Activated CD4-positive, alpha-beta T cell treated with anti-CD3 and anti-CD28 coated beads, Interleukin-2, amount 10 ng/mL, durations not matched to agents 24 days and 14 days (primary cell): ENCODE data around the gene ARHGEF38. TPM values are rescaled to one million over a fixed set of nuclear protein-coding genes. Genes with fewer than 3 reads are reported as not detected.

Source experiments
- DNase-seq: peaks from one replicate; pipeline ENCODE4 v3.0.0; 2022
- H3K27ac Mint-ChIP-seq: one replicate; pipeline ENCODE4 v1.8.0; 2022; ENCODE audit warnings: mild to moderate bottlenecking, mixed read lengths
- H3K27me3 Mint-ChIP-seq: one replicate; pipeline ENCODE4 v1.8.0; 2022; ENCODE audit warnings: mixed read lengths
- H3K36me3 Mint-ChIP-seq: one replicate; pipeline ENCODE4 v1.8.0; 2022; ENCODE audit warnings: low read depth, mild to moderate bottlenecking, mixed read lengths
- H3K4me1 Mint-ChIP-seq: one replicate; pipeline ENCODE4 v1.8.0; 2021; ENCODE audit warnings: mixed read lengths
- H3K4me3 Mint-ChIP-seq: one replicate; pipeline ENCODE4 v1.8.0; 2022; ENCODE audit warnings: mild to moderate bottlenecking, moderate library complexity, mixed read lengths
- H3K9me3 Mint-ChIP-seq: one replicate; pipeline ENCODE4 v1.8.0; 2021; ENCODE audit warnings: mixed read lengths
- intact Hi-C: fragments of 100-400 bp; cut with micrococcal nuclease; formaldehyde crosslinking; loops from one replicate; pipeline ENCODE4 v1.15.1; 2023
- total RNA-seq: library from RNA; stranded (reverse); gene quantifications from 2 replicates; pipeline ENCODE4 v1.2.3, GENCODE V29; 2022

The ARHGEF38 gene
- total RNA-seq, 1 donor from 2014 or later: not detected

GRCh38 chr4:105632599-105632998 lies 80.2 kb downstream of the ARHGEF38 start:
- Mint-ChIP-seq H3K27ac (no peak overlapping the region), H3K4me1 (no peaks in the 10 kb centered on the region), H3K9me3 (no peaks in the 10 kb centered on the region), H3K27me3 (peaks cover 16% of the 10 kb centered on the region), H3K36me3 (no peaks in the 10 kb centered on the region), H3K4me3 (no peak overlapping the region)
- intact Hi-C loops: no loop called here
- no peak for DNase-seq

DNA sequence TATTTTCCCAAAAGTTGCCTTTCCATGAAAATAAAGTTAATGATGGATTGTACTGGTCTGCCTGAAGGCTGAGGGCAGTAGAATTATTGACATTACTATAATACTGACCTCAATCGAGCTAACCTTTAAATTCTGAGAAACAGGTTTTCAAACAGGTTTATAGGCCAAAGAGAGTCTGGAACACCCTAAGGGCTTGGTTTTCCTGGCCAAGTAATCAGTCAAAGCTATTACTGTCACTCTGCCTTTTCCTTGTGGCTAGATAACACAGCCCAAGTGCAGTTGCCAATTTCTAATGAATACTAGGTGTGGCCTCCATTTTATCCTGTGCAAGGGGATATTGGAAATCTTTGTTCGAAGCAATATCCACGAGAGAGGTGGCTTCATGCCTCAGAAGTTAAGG lies 80.8 kb downstream of the ARHGEF38 start:
- DNase-seq: no peak
- H3K36me3 Mint-ChIP-seq: no peaks in the 10 kb centered on the region
- intact Hi-C loops: no loop called here
- peaks cover 18% of the 10 kb centered on the region for H3K27me3 Mint-ChIP-seq
- H3K9me3 Mint-ChIP-seq: no peaks in the 10 kb centered on the region
- H3K4me3 Mint-ChIP-seq: no peak overlapping the region
- no peaks in the 10 kb centered on the region for H3K4me1 Mint-ChIP-seq
- no peak overlapping the region for H3K27ac Mint-ChIP-seq

DNA sequence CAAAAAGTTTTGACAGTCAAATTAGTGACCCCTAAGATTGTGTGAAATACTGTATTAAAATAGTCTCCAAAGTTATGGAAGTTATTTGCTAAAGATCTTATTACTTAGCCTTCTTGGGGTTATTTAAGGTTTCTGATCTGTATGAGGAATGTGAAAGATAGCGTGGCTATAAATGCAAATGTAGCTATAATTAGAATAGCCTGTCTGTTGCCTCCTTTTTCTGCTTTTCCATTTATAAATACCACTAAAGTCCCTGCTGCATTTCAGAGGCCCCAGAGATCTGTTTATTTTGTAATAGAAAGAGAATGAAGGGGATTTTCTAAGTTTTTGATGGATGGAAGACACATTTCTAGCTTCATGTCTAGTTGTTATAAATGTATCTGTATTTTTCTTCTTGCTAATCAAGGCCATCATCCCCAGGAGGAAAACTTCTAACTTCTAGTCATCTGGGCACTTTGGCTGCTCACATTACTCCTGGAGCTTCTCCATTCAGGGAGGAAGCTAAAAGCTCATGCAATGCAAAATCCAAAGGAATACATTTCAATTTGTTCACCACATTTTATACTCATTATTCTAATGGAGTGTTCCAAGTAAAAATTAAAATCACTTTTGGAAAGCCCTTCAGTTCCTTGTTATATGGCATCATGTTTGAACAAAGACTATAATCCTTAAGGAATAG lies 82.1 kb downstream of the ARHGEF38 start:
- Mint-ChIP-seq H3K9me3 (no peaks in the 10 kb centered on the region), H3K4me3 (no peak overlapping the region), H3K36me3 (no peaks in the 10 kb centered on the region), H3K27me3 (peaks cover 13% of the 10 kb centered on the region), H3K4me1 (no peaks in the 10 kb centered on the region), H3K27ac (no peak overlapping the region)
- no peak for DNase-seq
- intact Hi-C loops: no loop called here

DNA sequence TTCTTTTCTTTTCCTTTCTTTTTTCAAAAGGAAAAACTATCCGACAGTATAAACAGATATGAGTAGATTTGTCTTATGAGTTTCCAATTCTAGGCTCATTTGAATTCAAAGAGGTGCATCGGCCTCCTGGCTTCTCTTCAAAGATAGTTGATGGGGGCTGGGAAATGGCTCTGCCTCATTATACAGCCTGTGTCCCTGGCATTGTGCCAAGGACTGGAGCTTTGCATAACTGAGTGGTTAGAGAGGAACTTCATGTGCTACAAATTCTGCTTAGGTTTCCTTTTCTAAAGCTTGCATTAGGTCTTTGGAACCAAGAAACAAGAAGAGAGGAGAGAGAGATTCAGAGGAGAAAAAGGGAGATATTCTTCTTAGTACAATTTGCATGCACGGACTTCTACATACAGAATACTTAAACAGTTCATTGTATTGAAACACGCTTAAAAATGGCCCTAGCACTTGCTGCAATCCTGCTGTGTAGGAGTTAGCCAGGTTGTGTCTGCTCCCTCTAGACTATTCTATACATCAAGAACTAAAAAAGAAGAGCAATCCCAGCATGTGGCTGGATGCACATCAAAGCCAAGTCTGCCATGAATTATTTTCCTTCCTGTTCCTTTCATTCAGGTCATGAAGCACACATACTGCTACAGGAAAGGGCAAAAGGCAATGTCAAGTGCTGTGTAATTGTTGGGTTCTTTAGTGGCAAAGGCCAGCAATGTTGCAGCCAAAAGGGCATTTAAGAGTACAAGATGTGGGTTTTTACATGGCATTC lies 85.2 kb downstream of the ARHGEF38 start:
- Mint-ChIP-seq H3K27ac (no peak overlapping the region), H3K4me1 (no peaks in the 10 kb centered on the region), H3K36me3 (no peaks in the 10 kb centered on the region), H3K9me3 (no peaks in the 10 kb centered on the region), H3K27me3 (peaks cover 18% of the 10 kb centered on the region), H3K4me3 (no peak overlapping the region)
- intact Hi-C loops: no loop called here
- DNase-seq: no peak

- H3K27ac Mint-ChIP-seq: no peak overlapping the region
- no peaks in the 10 kb centered on the region for H3K36me3 Mint-ChIP-seq
- no peak overlapping the region for H3K4me3 Mint-ChIP-seq
- no peaks in the 10 kb centered on the region for H3K4me1 Mint-ChIP-seq
- DNase-seq: no peak
- H3K9me3 Mint-ChIP-seq: no peaks in the 10 kb centered on the region
- peaks cover 16% of the 10 kb centered on the region for H3K27me3 Mint-ChIP-seq
- intact Hi-C loops: no loop called here
Observed at GRCh38 chr4:105641845-105642244, 89.4 kb downstream of the ARHGEF38 start.

- Mint-ChIP-seq H3K36me3 (no peaks in the 10 kb centered on the region), H3K27ac (no peak overlapping the region), H3K4me1 (no peaks in the 10 kb centered on the region), H3K9me3 (no peaks in the 10 kb centered on the region), H3K27me3 (peaks cover 12% of the 10 kb centered on the region), H3K4me3 (no peak overlapping the region)
- intact Hi-C loops: no loop called here
- no peak for DNase-seq
Observed at GRCh38 chr4:105644257-105644656, 91.8 kb downstream of the ARHGEF38 start.

DNA sequence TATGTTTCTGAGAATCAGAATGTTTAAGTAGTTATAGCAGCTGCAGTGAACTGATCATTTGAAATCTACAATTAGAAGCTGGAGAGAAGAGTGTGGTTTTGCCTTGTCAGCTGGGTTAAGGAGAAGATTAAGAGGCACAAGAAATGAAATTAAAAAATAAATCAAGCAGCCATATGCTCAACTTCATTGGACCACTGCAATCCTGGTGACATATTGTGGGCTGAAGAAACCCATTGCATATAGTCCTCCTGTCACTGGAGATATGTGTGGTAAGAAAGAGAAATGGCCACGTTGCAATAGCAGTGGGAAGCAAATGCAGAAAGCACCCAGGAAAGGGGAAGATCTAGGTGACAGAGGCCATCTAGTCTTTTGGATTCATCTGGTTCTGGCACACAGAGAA lies 93.0 kb downstream of the ARHGEF38 start:
- Mint-ChIP-seq H3K4me3 (no peak overlapping the region), H3K4me1 (no peaks in the 10 kb centered on the region), H3K9me3 (no peaks in the 10 kb centered on the region), H3K27ac (no peak overlapping the region), H3K27me3 (peaks cover 14% of the 10 kb centered on the region), H3K36me3 (no peaks in the 10 kb centered on the region)
- intact Hi-C loops: no loop called here
- DNase-seq: no peak

GRCh38 chr4:105650190-105650589 lies 97.8 kb downstream of the ARHGEF38 start:
- H3K4me3 Mint-ChIP-seq: no peak overlapping the region
- H3K36me3 Mint-ChIP-seq: no peaks in the 10 kb centered on the region
- no peaks in the 10 kb centered on the region for H3K9me3 Mint-ChIP-seq
- no peaks in the 10 kb centered on the region for H3K4me1 Mint-ChIP-seq
- H3K27ac Mint-ChIP-seq: no peak overlapping the region
- peaks cover 22% of the 10 kb centered on the region for H3K27me3 Mint-ChIP-seq
- no peak for DNase-seq
- intact Hi-C loops: no loop called here

GRCh38 chr4:105651884-105652283 lies 99.5 kb downstream of the ARHGEF38 start:
- Mint-ChIP-seq H3K4me3 (no peak overlapping the region), H3K27me3 (peaks cover 23% of the 10 kb centered on the region), H3K9me3 (no peaks in the 10 kb centered on the region), H3K27ac (no peak overlapping the region), H3K4me1 (no peaks in the 10 kb centered on the region), H3K36me3 (no peaks in the 10 kb centered on the region)
- no peak for DNase-seq
- intact Hi-C loops: no loop called here

- no peak for DNase-seq
- H3K4me1 Mint-ChIP-seq: no peaks in the 10 kb centered on the region
- peaks cover 21% of the 10 kb centered on the region for H3K27me3 Mint-ChIP-seq
- intact Hi-C loops: no loop called here
- no peak overlapping the region for H3K4me3 Mint-ChIP-seq
- H3K9me3 Mint-ChIP-seq: no peaks in the 10 kb centered on the region
- no peak overlapping the region for H3K27ac Mint-ChIP-seq
- no peaks in the 10 kb centered on the region for H3K36me3 Mint-ChIP-seq
Observed at GRCh38 chr4:105652286-105652888, 100.0 kb downstream of the ARHGEF38 start.

DNA sequence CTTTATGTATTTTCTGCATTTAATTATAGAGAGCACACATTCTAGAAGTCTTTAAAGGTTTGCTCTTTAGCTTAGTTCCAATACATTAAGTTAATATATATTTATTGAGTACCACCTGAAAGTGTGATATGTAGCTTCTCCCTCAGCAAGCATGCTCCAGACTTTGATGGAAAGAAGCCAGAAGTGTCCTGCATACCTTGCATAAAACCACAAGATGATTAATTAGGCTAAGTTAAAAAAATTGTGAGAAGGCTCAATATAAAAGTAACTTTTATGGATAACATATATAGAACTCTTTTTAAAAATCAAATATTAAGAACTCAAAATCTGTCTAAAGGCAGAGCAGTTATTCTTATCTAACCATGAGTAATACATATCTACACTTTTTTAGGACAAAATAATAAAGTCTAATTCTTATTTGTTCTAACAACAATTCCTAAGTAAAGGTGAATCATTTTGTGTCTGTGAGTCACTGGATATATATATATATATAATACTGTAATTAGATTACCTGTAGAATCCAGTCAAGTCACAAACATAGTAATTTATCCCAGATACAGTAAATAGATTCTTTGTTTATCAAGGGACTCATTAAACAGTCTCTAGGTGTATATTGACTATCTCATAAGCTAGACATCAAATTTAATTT lies 104.8 kb downstream of the ARHGEF38 start:
- Mint-ChIP-seq H3K27me3 (peaks cover 11% of the 10 kb centered on the region), H3K27ac (no peak overlapping the region), H3K4me1 (no peaks in the 10 kb centered on the region), H3K4me3 (no peak overlapping the region), H3K36me3 (no peaks in the 10 kb centered on the region), H3K9me3 (no peaks in the 10 kb centered on the region)
- no peak for DNase-seq
- intact Hi-C loops: no loop called here

DNA sequence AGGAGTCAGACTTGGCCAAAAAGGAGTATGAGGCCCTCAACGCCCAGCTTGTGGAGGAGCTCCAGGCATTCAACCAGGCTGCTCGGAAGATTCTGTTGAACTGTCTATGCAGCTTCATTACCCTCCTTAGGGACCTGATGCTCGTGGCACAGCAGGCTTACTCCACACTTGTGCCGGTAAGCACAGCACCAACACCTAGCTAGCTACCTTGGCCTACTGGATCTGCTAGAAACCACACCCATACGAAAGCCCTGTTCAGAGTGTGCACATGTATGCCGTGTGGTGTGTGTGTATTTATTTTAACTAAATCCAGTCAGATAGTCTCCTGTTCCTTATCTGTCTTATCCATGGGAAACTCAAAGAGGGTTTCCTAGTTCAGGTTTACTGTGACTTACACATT lies 106.8 kb downstream of the ARHGEF38 start:
- Mint-ChIP-seq H3K4me3 (no peak overlapping the region), H3K27me3 (peaks cover 11% of the 10 kb centered on the region), H3K36me3 (no peaks in the 10 kb centered on the region), H3K9me3 (no peaks in the 10 kb centered on the region), H3K27ac (no peak overlapping the region), H3K4me1 (no peaks in the 10 kb centered on the region)
- no peak for DNase-seq
- intact Hi-C loops: no loop called here

GRCh38 chr4:105661028-105661427 lies 108.6 kb downstream of the ARHGEF38 start:
- H3K27me3 Mint-ChIP-seq: peaks cover 7% of the 10 kb centered on the region
- no peak for DNase-seq
- no peak overlapping the region for H3K27ac Mint-ChIP-seq
- H3K4me3 Mint-ChIP-seq: no peak overlapping the region
- H3K36me3 Mint-ChIP-seq: no peaks in the 10 kb centered on the region
- intact Hi-C loops: no loop called here
- H3K4me1 Mint-ChIP-seq: no peaks in the 10 kb centered on the region
- H3K9me3 Mint-ChIP-seq: no peaks in the 10 kb centered on the region
